Measurements from ENCODE around the gene WDR37. TPM values are rescaled to one million over a fixed set of nuclear protein-coding genes. Genes with fewer than 3 reads are reported as not detected.
A peak's percentile ranks its signal among the peaks of the same experiment; 100 is the strongest.

Gene WDR37
- total RNA-seq, 1 experiment from 2014 or later, result 10.4 TPM

GRCh38 chr10:1007583-1007982 lies 48.6 kb upstream of the WDR37 start:
- H3K27ac Mint-ChIP-seq, result peak overlapping the region; percentile 38; the same call in 1 of the 2 replicates
- peaks cover 88% of the 10 kb centered on the region for H3K36me3 Mint-ChIP-seq
- CTCF ChIA-PET, result no interaction called here
- DNase-seq (ENCODE audit: low spot score) (no peak), ATAC-seq (no peak)
- no peak overlapping the region for H3K4me3 Mint-ChIP-seq
- no peaks in the 10 kb centered on the region for H3K27me3 Mint-ChIP-seq (ENCODE audit: low read depth)
- H3K4me1 Mint-ChIP-seq, result no peaks in the 10 kb centered on the region
- POLR2A ChIA-PET, result no interaction called here
- TF ChIP-seq ZMAT4 (CRISPR knock-in tag; IDR thresholded peaks at IDR 0.05) (no peak), ATF3 (CRISPR knock-in tag; conservative IDR thresholded peaks at IDR 0.05) (no peak), ZNF121 (CRISPR knock-in tag; IDR thresholded peaks at IDR 0.05) (no peak), NFATC4 (CRISPR knock-in tag; IDR thresholded peaks at IDR 0.05) (no peak), E2F4 (CRISPR knock-in tag; IDR thresholded peaks at IDR 0.05; ENCODE audit: borderline replicate concordance, low read depth) (no peak), TP53 (CRISPR knock-in tag; IDR thresholded peaks at IDR 0.05) (no peak), ZNF512 (CRISPR knock-in tag; IDR thresholded peaks at IDR 0.05; ENCODE audit: borderline replicate concordance) (no peak), SMAD4 (CRISPR knock-in tag; IDR thresholded peaks at IDR 0.05) (no peak), RORB (CRISPR knock-in tag; IDR thresholded peaks at IDR 0.05) (no peak), JAZF1 (CRISPR knock-in tag; IDR thresholded peaks at IDR 0.05) (no peak), TEAD1 (CRISPR knock-in tag; IDR thresholded peaks at IDR 0.05) (no peak), IRF2 (CRISPR knock-in tag; IDR thresholded peaks at IDR 0.05; ENCODE audit: borderline replicate concordance, low read depth) (no peak), CDX4 (CRISPR knock-in tag; IDR thresholded peaks at IDR 0.05; ENCODE audit: borderline replicate concordance) (no peak), GTF2I (CRISPR knock-in tag; conservative IDR thresholded peaks at IDR 0.05) (no peak), CTCF (IDR thresholded peaks at IDR 0.05) (no peak), GABPB1 (CRISPR knock-in tag; IDR thresholded peaks at IDR 0.05) (no peak), PREB (CRISPR knock-in tag; IDR thresholded peaks at IDR 0.05; ENCODE audit: borderline replicate concordance) (no peak), NR1H2 (CRISPR knock-in tag; IDR thresholded peaks at IDR 0.05) (no peak), ZNF396 (CRISPR knock-in tag; IDR thresholded peaks at IDR 0.05; ENCODE audit: borderline replicate concordance) (no peak)
- no peaks in the 10 kb centered on the region for H3K9me3 Mint-ChIP-seq

- DNase-seq (ENCODE audit: low spot score) (no peak), ATAC-seq (no peak)
- Mint-ChIP-seq H3K4me3 (no peak overlapping the region), H3K4me1 (peaks cover 4% of the 10 kb centered on the region), H3K27me3 (ENCODE audit: low read depth) (no peaks in the 10 kb centered on the region), H3K36me3 (peaks cover 85% of the 10 kb centered on the region), H3K9me3 (no peaks in the 10 kb centered on the region), H3K27ac (no peak overlapping the region)
- ChIA-PET CTCF (no interaction called here), POLR2A (no interaction called here)
- TF ChIP-seq JAZF1 (CRISPR knock-in tag; IDR thresholded peaks at IDR 0.05) (no peak), ERG (CRISPR knock-in tag; IDR thresholded peaks at IDR 0.05) (no peak), ETV6 (CRISPR knock-in tag; IDR thresholded peaks at IDR 0.05) (no peak), FOXP1 (CRISPR knock-in tag; IDR thresholded peaks at IDR 0.05; ENCODE audit: borderline replicate concordance) (no peak), NR2C2 (CRISPR knock-in tag; IDR thresholded peaks at IDR 0.05) (no peak), NFATC4 (CRISPR knock-in tag; IDR thresholded peaks at IDR 0.05) (no peak), PREB (CRISPR knock-in tag; IDR thresholded peaks at IDR 0.05; ENCODE audit: borderline replicate concordance) (no peak), EMX1 (CRISPR knock-in tag; IDR thresholded peaks at IDR 0.05) (no peak), NFE2L1 (CRISPR knock-in tag; IDR thresholded peaks at IDR 0.05) (no peak), MYBL2 (CRISPR knock-in tag; IDR thresholded peaks at IDR 0.05) (no peak), IRF2 (CRISPR knock-in tag; IDR thresholded peaks at IDR 0.05; ENCODE audit: borderline replicate concordance, low read depth) (no peak)
These were observed 47.1 kb upstream of the WDR37 start for GRCh38 chr10:1009071-1009494.

Measured in WTC11 (cell line).